GM21737 (cell line): ENCODE results near the gene ITGA2B.

Source experiments
- ATAC-seq: cut with Tn5 transposase; IDR thresholded peaks from one replicate; pipeline ENCODE4 v1.9.1; 2021; ENCODE audit warnings: mild to moderate bottlenecking, moderate library complexity; ENCODE audit not compliant: unreplicated experiment

Gene ITGA2B

DNA sequence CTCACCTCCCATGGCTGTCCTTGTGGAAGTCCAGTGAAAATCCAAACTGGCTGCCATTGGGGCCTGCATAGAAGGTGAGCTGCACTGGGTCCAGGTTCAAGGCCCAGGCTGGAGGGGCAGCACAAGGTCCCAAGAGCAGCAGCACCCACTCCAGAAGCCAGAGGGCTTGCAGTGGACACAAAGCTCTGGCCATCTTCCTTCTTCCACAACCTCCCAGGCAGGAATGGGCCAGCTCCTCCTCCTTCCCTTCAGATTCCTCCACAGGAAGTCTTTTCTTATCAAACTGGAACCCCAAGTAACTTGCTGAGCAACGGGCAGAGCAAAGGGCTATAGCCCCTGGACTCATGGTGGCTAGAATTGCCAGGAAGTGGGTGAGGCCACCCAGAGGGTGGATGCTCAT is at the start of gene ITGA2B:
Gene ITGA2B, minus strand, starts transcription at position 369 of the 400 bp plus-strand sequence. Its CDS starts 176 bp downstream, at position 193.
- no peak for ATAC-seq

DNA sequence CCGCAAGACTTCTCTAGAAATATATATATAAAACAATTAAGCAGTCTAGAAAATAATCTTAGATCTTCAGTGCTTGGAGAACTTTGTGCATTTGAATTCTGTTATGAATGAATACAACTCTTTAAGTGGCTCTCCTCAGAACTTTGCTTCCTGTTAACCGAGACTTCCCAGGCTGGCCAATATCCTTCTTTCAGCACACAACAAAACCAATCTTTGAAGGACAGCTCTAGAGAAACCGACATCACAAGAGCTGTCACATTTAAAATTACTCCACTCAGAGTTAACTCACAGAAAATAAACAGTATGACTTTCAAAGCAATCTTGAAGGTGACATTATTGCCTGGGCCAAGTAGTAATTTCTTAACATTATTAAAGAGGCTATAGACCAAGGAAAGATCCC is 49.7 kb upstream of the ITGA2B start:
- ATAC-seq, result no peak

GRCh38 chr17:44438636-44439035 is 49.2 kb upstream of the ITGA2B start:
- ATAC-seq, result no peak

DNA sequence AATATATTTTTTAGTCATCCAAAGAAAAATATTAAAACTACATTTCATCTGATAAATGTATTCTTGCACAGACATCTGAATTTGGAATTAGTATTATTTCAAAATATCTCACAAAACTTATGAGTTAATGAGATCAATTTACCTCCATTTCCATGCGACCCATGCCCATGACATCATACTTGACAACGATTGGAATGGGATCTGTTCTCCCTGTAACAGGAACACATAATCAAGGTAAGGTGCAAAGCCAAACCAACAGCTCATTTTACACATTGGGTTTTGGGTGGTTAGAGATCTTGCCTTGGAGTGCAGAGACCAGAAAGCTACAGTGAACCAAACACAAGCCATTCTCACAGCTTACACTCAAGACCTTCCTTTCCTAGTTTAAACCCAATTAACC is 46.9 kb upstream of the ITGA2B start:
- no peak for ATAC-seq

GRCh38 chr17:44432254-44433157 is 43.1 kb upstream of the ITGA2B start:
- no peak for ATAC-seq

- ATAC-seq, result no peak
These were observed 35.5 kb upstream of the ITGA2B start for GRCh38 chr17:44424828-44425461.

GRCh38 chr17:44417553-44417952 is 28.1 kb upstream of the ITGA2B start:
- no peak for ATAC-seq

DNA sequence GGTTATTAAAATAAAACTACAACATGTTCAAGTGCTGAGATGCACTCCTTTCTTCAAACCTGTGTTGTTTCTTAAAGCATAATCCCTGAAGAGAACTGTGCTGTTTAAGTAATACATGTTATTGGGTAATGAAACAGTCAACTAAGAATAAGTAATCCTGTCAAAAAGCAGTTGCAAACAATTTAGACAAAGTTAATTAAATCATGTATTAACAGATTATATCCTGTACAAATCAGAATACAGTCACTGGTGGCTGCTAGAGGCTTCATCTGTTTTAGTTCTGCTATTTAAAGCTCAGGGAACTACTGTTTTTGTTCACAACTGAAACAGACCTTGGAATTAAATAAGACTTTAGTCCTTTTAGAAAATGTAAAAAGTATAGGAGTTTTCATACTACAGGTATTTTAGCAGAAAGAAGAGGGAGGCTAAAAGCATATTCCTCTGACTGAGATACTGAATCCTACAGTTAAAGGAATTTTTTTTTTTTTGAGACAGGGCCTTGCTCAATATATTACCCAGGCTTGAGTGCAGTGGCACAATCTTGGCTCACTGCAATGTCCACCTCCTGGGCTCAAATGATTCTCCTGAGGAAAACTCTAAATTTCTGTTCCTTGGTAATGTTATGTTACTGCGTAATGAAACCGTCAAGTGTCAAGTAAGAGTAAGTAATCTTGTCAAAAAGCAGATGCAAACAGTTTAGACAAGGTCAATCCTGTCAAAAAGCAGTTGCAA is 27.3 kb upstream of the ITGA2B start:
- no peak for ATAC-seq

GRCh38 chr17:44414394-44415155 is 25.1 kb upstream of the ITGA2B start:
- ATAC-seq, result no peak

DNA sequence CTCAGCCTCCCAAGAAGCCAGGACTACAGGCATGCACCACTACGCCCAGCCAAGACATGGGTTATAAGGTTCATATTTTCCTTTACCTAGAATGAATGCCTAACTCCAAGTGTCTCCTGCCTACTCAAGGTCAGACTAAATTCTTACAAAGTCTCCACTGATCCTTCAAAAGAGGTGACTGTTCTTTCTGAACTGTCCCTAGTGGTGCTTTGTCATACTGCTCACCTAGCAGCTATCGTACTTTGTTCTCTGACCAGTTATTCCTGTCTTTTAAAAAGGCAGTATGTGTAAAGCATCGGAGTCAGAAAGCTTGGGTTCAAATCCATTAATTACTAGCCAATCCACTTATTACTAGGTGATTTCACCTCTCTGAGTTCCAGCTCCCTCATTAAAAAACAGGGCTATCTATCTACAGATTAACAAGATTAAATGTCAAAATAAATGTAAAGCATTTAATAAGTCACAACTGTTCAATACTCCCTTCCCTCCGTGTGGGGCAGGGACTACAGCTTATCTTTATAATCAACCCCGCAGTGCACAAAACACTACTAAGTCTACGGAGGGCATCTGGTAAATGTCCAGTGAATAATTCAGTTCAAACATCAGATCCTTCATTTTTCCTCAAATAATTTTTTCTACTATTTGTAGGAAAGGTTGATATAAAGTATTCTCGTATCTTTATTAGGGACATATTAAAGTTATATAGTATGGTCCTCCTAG is 20.0 kb upstream of the ITGA2B start:
- no peak for ATAC-seq

GRCh38 chr17:44408786-44409185 is 19.3 kb upstream of the ITGA2B start:
- no peak for ATAC-seq

DNA sequence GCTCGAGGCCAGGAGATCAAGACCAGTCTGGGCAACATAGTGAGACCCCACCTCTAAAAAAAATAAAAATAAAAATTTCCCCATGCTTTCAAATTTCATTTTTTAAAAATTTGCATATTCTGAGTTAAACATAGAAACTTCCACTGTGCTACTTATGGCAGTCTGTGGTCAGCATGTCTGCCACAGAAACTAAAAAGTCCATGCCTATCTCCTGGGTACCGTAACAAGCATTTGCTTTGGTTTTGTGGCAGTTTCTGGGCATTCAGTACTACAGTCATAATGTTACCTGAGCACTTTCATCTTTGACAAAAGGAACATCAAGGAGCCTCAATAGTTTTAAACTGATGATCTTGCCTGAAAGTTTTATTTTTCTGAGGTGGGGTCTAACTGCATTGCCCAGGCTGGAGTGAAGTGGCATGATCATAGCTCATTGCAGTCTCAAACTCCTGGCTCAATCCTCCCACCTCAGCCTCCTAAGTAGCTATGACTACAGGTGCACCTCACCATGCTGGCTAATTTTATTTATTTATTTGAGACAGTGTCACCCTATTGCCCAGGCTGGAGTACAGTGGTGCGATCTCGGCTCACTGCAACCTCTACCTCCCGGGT is 13.2 kb upstream of the ITGA2B start:
- ATAC-seq, result no peak

GRCh38 chr17:44400226-44400847 is 10.9 kb upstream of the ITGA2B start:
- ATAC-seq, result no peak

DNA sequence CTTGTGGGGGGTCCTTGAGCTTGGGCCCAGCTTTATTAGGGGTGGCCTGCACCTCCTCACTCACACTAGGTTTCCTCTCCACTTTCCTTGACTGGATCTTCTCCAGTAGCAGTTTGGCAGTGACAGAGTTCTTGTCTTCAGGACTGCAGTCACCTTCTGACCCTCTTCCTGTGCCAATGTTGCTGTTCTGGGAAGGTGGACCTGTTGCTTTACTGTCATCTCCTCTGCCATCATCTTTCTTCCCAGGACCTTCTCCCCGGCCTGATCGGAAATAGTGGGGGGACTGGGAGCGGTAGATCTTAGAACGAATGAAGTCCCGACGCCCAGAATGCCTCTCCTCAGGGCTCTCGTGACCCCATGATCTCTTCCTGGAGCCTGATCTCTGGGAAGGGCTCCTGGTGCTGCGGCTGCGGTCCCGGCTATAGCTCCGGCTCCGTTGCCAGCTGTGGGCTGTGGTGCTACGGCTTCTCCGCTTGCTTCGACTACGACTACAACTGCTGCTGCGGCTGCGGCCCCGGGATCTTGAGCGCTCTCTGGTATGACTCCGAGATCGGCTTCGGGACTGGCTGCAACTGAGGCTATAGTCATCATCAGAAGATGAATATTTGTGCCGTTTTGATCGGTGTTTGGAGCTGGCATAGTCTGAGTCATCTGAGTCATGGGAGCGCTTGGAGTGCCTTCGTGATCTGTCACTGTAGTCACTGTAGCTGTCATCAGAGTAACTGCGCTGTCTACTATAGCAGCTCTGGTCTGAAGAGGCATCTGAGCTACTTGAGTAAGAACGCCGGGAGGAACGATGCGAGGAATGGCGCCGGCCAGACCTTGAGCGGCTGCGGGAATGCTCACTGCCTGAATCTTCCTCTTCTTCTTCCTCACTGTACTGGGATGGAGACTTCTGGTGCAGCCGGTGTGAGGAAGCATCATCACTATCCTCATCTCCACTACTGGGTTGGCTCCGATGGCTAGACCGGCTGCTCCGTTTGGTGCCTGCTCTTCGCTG is 9.5 kb upstream of the ITGA2B start:
- ATAC-seq, result no peak

DNA sequence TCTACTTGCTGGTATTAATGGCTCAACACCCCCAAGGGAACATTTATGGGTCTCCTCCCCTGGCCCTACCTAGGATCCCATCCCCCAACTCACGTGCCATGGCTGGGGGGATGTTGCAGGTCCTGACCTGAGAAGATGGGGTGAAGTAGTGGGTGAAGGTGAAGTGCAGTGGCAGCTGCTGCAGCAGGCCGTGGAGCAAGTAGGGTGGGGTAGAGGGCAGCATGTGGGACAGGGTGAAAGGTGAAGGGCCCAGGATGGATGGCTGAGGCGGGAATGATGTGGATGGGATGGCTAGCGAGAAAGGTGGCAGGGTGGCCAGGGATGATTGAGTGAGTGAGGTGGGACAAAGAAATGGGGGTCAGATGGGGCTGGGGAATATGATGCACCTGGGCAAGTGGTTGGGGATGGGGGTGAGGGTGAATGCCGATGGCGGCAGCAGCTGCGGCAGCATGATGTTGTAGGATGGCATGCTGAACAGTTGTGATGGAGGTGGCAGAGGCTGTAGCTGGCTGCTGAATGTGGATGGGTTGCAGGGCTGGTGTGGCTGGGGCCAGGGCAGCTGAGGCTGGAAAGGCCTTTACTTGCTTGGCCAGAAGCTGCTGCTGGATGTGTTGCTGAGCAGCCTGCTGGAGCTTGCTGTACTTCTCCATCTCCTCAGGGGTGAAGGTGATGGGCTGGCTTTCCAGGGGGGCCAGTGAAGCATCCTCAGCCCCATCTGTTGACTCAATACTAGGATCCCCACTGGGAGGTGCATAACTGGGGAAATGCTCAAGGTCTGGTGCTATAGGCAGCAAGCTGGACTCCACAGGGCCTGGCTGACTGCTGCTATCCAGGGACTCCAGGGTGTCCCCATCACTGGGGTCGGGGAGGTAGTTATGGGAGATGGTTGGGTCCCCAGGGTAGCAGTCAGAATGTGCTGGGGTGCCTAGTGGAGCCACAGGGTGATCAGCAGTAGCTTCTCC is 8.3 kb upstream of the ITGA2B start:
- ATAC-seq, result no peak

DNA sequence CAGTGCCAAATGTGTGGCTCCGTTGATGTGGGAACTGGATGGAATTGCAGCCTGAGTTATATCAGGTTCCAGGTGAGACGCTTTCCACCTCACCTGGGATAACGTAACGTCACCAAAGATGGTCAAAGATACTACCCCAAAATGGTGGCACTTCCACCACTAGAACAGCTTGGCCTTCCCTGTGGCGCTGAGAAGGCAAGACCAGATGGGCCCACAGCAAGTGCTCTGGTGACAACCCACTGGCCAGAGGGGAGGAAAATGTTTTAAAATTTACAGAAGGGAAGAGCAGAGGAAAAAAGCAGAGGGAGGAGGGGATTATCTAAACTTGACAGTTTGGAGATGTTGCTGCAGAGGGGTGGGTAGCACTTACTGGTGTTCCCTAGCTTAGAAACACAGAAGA is 7.5 kb upstream of the ITGA2B start:
- no peak for ATAC-seq

- no peak for ATAC-seq
These were observed 5.4 kb upstream of the ITGA2B start for GRCh38 chr17:44394833-44395232.
